Fibroblast of skin of left quadriceps (primary cell): ENCODE results near the gene B3GNT3.
A peak's percentile ranks its signal among the peaks of the same experiment; 100 is the strongest.
"Not testable (repeated sequence)": the region's sequence is repeated elsewhere in the genome, so short reads cannot be mapped to it uniquely, and the experiment has no call there.

Experiments used
- DNase-seq, 2 experiments: peaks; one replicate each; pipeline ENCODE4 v3.0.0-alpha.2; 2013; ENCODE audit warnings: low read depth in 2 of 2

Gene B3GNT3

GRCh38 chr19:17796838-17797423, 2.0 kb downstream of the B3GNT3 start:
- no peak for DNase-seq

- DNase-seq, result no peak
Observed at GRCh38 chr19:17797424-17798201, 2.7 kb downstream of the B3GNT3 start.

GRCh38 chr19:17798599-17798998, 3.7 kb downstream of the B3GNT3 start:
- not testable (repeated sequence) for DNase-seq

DNA sequence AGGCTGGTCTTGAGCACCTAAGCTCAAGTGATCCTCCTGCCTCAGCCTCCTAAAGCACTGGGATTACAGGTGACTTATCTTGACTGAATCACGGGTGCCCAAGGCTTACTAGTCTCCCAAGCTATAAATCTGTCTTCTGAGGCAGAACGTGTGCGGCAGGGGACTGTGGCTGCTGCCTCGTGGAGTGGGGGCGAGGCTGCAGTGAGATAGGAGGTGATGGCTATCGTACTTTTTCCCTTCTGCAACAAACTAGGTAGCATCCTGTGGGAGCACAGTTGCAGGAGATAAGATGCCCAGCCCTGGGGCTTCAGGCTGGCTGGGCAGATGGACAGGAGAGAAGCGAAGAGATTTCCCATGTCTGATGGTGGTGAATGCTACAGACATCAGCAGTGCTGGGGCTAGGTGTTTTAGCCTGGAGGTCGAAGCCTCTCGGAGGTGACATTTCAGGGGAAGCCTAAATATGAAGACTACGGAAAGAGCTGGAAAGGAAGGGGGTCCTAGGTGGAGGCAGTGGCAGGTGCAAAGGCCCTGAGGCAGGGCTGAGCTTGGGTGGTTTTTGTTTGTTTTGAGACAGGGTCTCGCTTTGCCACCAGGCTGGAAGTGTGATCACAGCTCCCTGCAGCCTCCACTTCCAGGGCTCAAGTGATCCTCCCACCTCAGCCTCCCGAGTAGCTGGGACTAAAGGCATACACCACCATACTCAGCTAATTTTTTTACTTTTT, 7.4 kb downstream of the B3GNT3 start:
- DNase-seq, result no peak

DNA sequence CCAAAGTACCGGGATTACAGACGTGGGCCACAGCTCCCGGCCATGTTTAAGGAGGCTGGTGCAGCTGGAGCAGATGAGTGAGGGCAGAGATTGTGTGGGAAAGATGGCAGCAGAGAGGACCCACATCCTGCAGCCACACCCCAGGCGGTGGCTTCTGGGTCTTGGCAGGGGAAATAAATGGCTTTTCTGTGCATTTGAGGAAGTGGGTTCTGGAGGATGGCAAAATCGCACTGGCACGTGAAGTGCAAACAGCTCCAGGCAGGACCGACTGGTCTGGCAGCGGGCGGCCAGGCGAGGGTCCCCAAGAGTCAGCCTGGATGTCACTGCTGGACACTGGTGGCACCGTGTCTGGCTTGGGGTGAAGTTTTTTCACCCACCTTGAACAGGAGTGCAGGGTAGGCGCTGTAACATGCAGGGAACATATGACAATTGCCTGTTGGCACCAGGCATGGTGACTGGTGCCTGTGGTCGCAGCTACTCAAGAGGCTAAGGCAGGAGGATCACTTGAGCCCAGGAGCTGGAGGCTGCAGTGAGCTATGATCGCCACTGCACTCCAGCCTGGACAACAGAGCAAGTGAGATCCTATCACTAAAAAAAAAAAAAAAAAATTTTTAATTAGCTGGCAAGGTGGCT, 8.4 kb downstream of the B3GNT3 start:
- DNase-seq, result no peak

DNA sequence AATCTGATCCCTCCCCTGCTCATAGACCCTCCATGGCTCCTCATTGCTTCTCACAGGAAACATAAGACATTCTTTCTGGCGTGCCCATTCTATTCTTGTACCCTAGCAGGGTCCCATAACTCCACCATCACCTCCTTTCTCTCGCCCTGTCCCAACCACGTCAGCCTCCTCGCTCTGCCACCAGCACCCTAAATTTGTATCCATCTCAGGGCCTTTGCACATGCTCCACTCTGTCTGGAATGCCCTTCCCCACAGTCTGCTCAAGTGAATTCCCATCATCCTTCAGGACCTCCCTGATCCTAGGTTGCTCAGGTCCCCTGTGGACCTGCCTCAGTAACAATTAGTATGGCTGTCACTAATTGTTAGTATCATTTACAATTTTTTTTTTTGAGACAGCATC, 10.5 kb downstream of the B3GNT3 start:
- no peak for DNase-seq

GRCh38 chr19:17806945-17807344, 12.0 kb downstream of the B3GNT3 start:
- no peak for DNase-seq

DNA sequence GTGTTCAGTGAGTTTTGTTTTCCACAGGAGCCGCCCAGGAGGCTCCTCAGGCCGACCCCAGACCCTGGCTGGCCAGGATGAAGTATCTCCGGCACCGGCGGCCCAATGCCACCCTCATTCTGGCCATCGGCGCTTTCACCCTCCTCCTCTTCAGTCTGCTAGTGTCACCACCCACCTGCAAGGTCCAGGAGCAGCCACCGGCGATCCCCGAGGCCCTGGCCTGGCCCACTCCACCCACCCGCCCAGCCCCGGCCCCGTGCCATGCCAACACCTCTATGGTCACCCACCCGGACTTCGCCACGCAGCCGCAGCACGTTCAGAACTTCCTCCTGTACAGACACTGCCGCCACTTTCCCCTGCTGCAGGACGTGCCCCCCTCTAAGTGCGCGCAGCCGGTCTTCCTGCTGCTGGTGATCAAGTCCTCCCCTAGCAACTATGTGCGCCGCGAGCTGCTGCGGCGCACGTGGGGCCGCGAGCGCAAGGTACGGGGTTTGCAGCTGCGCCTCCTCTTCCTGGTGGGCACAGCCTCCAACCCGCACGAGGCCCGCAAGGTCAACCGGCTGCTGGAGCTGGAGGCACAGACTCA, 12.9 kb downstream of the B3GNT3 start:
- no peak for DNase-seq

- DNase-seq, result no peak
Observed at GRCh38 chr19:17811103-17811502, 16.2 kb downstream of the B3GNT3 start.

GRCh38 chr19:17811681-17812080, 16.7 kb downstream of the B3GNT3 start:
- DNase-seq, result no peak

- no peak for DNase-seq
Observed at GRCh38 chr19:17812099-17812498, 17.2 kb downstream of the B3GNT3 start.

DNA sequence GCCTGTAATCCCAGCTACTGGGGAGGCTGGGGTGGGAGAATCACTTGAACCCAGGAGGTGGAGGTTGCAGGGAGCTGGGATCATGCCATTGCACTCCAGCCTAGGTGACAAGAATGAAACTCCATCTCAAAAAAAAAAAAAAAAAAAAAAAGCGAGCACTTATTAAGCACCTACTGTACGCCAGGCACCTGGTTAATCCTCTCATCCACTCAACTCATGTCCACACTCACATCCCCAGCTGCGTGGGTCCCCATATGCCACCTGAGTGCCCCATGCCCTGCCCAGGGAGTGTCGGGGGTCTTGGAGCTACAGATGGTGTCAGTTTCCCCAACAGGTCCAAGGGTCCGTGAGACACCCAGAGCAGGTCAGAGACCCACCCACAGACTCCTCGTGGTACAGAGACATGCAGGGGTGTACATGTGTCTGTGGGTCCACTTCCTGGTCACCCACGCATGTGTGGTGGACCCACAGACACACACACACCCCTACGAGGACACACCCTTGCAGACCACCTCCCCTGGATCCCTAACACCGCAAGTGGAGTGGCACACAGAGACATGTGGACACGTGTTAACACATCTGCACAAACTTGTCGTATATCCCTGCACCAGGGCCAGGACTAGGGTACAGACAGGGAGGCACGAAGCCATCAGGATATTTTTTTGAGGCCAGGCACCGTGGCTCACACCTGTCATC, 22.9 kb downstream of the B3GNT3 start:
- DNase-seq, result no peak

DNA sequence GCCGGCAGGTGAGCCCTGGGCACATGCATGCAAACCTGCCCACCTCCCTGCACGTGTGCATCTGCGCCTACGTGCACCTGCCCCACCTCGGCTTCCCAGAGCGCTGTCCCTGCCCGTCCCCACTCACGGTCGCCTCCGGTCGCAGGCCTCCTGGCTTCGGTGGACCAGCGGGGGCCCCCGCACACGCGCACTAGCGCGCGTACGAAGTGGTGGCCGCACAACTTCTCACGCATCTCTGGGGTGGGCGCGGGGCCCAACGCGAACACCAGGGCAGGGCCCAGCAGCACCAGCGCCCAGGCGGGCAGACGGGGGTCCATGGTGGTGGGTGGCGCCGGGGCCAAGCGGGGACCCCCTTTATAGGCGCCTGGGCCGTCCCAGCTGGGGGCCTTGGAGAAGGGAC, 26.3 kb downstream of the B3GNT3 start, which contains the start of gene INSL3:
TSS of gene INSL3 (minus strand) at position 330 of the 400 bp plus-strand sequence. CDS start at position 317, 13 bp downstream.
- DNase-seq, result no peak

- DNase-seq, result no peak
Observed at GRCh38 chr19:17824339-17824738, 29.4 kb downstream of the B3GNT3 start.

DNA sequence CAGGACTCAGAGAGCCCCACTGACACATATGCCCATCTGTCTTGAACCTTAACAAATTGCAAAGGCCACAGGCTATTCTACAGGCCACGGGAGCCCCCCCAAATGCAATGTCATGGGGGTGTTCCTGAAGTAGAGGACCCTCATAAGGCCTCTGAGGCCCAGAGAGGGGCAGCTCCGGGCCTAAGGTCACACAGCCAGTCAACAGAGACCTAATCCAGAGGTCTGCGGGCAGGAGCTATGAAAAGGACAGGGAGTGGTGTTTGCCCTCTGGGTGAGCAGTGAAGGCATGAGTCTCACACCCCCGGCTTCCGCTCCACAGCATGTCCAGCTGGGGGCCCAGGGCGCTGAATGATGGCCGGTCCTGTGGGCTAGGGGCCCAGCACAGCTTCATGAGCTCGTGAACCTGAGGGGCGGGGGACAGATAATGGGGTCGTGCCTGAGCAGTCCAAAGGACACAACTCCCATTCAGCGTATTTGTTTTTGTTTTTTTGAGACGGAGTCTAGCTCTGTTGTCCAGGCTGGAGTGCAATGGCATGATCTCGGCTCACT, 31.6 kb downstream of the B3GNT3 start:
- no peak for DNase-seq

DNA sequence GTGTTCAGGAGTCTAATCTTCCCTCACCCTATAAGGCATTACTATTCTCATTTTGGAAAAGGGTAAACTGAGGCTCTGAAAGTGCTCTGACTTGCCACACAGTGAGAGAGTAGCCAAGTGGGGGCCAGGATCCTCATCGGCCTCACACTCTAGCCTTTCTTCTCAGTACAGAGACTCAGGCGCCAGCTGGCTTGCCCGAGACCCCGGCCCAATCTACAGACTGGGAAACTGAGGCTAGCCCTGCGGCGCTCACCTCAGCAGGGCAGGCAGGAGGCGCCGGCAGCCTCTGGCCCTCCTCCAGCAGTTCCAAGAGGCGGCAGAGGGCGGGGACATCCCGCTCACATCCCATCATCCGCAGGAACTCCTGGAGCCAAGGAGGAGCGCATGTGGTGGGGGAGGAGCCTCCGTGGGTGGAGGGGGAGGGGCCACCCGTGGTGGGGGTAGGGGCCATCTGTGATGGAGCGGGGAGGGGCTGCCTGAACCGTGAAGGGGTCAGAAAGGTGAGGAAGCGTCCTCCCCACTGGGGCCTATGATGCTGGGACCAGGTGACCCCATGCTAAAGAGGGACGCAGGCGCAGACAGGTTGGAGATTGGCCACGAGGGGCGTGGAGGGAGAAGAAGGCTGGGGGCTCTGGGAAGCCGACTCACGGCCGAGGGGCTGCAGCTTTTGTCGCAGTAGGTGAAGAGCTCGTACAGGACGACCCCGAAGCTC, 35.1 kb downstream of the B3GNT3 start:
- peak in 1 of 2 experiments; percentile 27 for DNase-seq

- peak; percentile 63 to 66 for DNase-seq
Observed at GRCh38 chr19:17830567-17831418, 35.9 kb downstream of the B3GNT3 start.

DNA sequence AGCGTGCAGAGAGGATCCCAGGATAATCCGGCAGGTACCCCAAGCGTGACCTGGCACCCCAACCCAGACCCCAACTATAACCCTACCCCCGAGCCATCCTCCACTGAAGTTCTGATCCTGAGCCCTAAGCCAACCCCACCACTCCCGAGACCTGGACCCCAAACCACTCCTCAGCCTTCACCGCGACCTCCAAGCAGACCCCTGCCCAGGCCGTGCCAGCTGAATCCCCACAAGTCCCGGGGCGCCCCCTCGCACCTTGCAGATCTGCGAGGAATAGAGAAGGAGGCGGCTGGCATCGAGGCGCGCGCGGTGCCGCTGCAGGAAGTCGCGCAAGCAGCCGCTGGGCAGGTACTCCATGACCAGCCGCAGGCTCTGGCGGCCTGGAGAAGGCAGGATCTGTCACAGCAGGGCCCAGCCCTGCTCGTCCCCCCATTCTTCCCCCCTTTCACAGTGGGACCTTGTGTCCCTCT, 36.5 kb downstream of the B3GNT3 start:
- DNase-seq, result no peak
